Measurements from ENCODE around the gene TEF.
"Not testable (repeated sequence)": the region's sequence is repeated elsewhere in the genome, so short reads cannot be mapped to it uniquely, and the experiment has no call there.

Gene TEF

GRCh38 chr22:41382098-41382578 is 396 bp downstream of the TEF start:
- DNase-seq (ENCODE audit: low read depth in 3 of 3): peak; percentile 21 to 60 (median 32)

- no peak for DNase-seq (ENCODE audit: low read depth in 3 of 3)
These were observed 868 bp downstream of the TEF start for GRCh38 chr22:41382610-41383009.

GRCh38 chr22:41383085-41383484 is 1.3 kb downstream of the TEF start:
- DNase-seq (ENCODE audit: low read depth in 3 of 3): no peak

- DNase-seq (ENCODE audit: low read depth in 3 of 3): no peak
These were observed 2.4 kb downstream of the TEF start for GRCh38 chr22:41384128-41384527.

- DNase-seq (ENCODE audit: low read depth in 3 of 3): no peak
These were observed 5.6 kb downstream of the TEF start for GRCh38 chr22:41387341-41387740.

GRCh38 chr22:41394012-41394356 is 12.2 kb downstream of the TEF start:
- no peak for DNase-seq (ENCODE audit: low read depth in 3 of 3)

GRCh38 chr22:41395531-41396240 is 13.9 kb downstream of the TEF start:
- no peak for DNase-seq (ENCODE audit: low read depth in 3 of 3)

GRCh38 chr22:41397143-41397811 is 15.5 kb downstream of the TEF start:
- DNase-seq (ENCODE audit: low read depth in 3 of 3): no peak

GRCh38 chr22:41398921-41399320 is 17.2 kb downstream of the TEF start:
- DNase-seq (ENCODE audit: low read depth in 3 of 3): no peak

- DNase-seq (ENCODE audit: low read depth in 3 of 3): no peak
These were observed 20.3 kb downstream of the TEF start for GRCh38 chr22:41401781-41402648.

- not testable (repeated sequence) for DNase-seq (ENCODE audit: low read depth in 3 of 3)
These were observed 21.1 kb downstream of the TEF start for GRCh38 chr22:41402851-41403250.

- peak; percentile 73 to 84 (median 84) for DNase-seq (ENCODE audit: low read depth in 3 of 3)
These were observed 22.0 kb downstream of the TEF start for GRCh38 chr22:41403532-41404318.

GRCh38 chr22:41405588-41405987 is 23.8 kb downstream of the TEF start:
- peak in 1 of 3 donors; percentile 14 for DNase-seq (ENCODE audit: low read depth in 3 of 3)

GRCh38 chr22:41406410-41406809 is 24.7 kb downstream of the TEF start:
- no peak for DNase-seq (ENCODE audit: low read depth in 3 of 3)

- no peak for DNase-seq (ENCODE audit: low read depth in 3 of 3)
These were observed 25.7 kb downstream of the TEF start for GRCh38 chr22:41407433-41407832.

GRCh38 chr22:41408665-41409064 is 26.9 kb downstream of the TEF start:
- DNase-seq (ENCODE audit: low read depth in 3 of 3): no peak

GRCh38 chr22:41410311-41410751 is 28.6 kb downstream of the TEF start:
- DNase-seq (ENCODE audit: low read depth in 3 of 3): no peak

- DNase-seq (ENCODE audit: low read depth in 3 of 3): no peak
These were observed 29.5 kb downstream of the TEF start for GRCh38 chr22:41411021-41411851.

GRCh38 chr22:41415554-41415953 is 33.8 kb downstream of the TEF start:
- DNase-seq (ENCODE audit: low read depth in 3 of 3): no peak

- no peak for DNase-seq (ENCODE audit: low read depth in 3 of 3)
These were observed 36.1 kb downstream of the TEF start for GRCh38 chr22:41417622-41418390.
